PC-3 (cell line): ENCODE measurements around the gene C2CD4A.

Source experiments
- CTCF ChIP-seq: fragments of 300-600 bp; sonication (generic); conservative IDR thresholded peaks from 2 replicates; pipeline ENCODE4 v1.5.1; 2017; ENCODE audit warnings: antibody characterized with exemption, low read depth, mild to moderate bottlenecking, low read length
- EZH2 ChIP-seq: fragments of 300-600 bp; sonication (generic); IDR thresholded peaks from one replicate; pipeline ENCODE4 v1.6.1; 2017; ENCODE audit warnings: antibody characterized with exemption, mild to moderate bottlenecking, low read length; ENCODE audit not compliant: unreplicated experiment
- EZH2phosphoT487 ChIP-seq: fragments of 300-600 bp; sonication (generic); IDR thresholded peaks from 2 replicates; pipeline ENCODE4 v1.6.1; 2018; ENCODE audit warnings: mild to moderate bottlenecking, antibody characterized with exemption, low read length, borderline replicate concordance

GRCh38 chr15:62087671-62088352, 21.0 kb downstream of the C2CD4A start:
- TF ChIP-seq EZH2 = no peak
- TF ChIP-seq CTCF = no peak
- no peak for TF ChIP-seq EZH2phosphoT487
